Right cardiac atrium (tissue), 5 donors: ENCODE results near the gene MORN1. TPM values are rescaled to one million over a fixed set of nuclear protein-coding genes. Genes with fewer than 3 reads are reported as not detected.

ENCODE experiments used
- ATAC-seq, 2 donors: fragments of 200-7000 bp; cut with Tn5 transposase; one replicate each; pipeline versions ENCODE4 v1.8.0 to v1.9.1; 2020; ENCODE audit warnings: moderate library complexity in 2 of 2, mild to moderate bottlenecking in 1 of 2
- DNase-seq, 3 donors: peaks; one replicate each; pipeline ENCODE4 v3.0.0-alpha.2; 2020
- H3K27ac ChIP-seq: one replicate; pipeline ENCODE4 v1.5.1; 2013; ENCODE audit warnings: mild to moderate bottlenecking, low read length, control low read depth, moderate library complexity
- H3K27me3 ChIP-seq: one replicate; pipeline ENCODE4 v1.6.1; 2013; ENCODE audit not compliant: control insufficient read depth, insufficient read depth
- H3K4me1 ChIP-seq: one replicate; pipeline ENCODE4 v1.6.1; 2013; ENCODE audit warnings: low read length; ENCODE audit not compliant: control insufficient read depth, insufficient read depth
- H3K4me3 ChIP-seq: one replicate; pipeline ENCODE4 v1.5.1; 2013; ENCODE audit warnings: low read length, control low read depth
- H3K9me3 ChIP-seq: one replicate; pipeline ENCODE4 v1.6.1; 2013; ENCODE audit warnings: low read length; ENCODE audit not compliant: control insufficient read depth
- WGBS: extraction: QIAGEN DNeasy Blood & Tissue Kit; methylation state at CpG from one replicate; pipeline ENCODE4 v1.1.7; 2013; 5-methylcytosine and 5-hydroxymethylcytosine counted together
- intact Hi-C, 4 donors: fragments of 100-400 bp; cut with DNase I; formaldehyde crosslinking; loops; one replicate each; pipeline versions ENCODE4 v1.11.0 to v1.14.0; 2022 to 2023
- polyA plus RNA-seq: library from polyadenylated mRNA; stranded (reverse); fragments of 200-250 nt; gene quantifications from one replicate; pipeline ENCODE4 v1.2.3, GENCODE V29; 2013
- total RNA-seq, 4 donors: library from RNA; stranded (reverse); fragmentation: NEBNext Ultra II Directional; extraction: Animal tissue kit (Norgen Biotek cat#: 25700); gene quantifications; one replicate each; pipeline ENCODE4 v1.2.1, GENCODE V29; 2021
- donor health status: healthy with polysubstance abuse.
- donor health status: DM: no; HTN: yes; CAD: no.
- donor health status: DM: no; HTN: no; CAD: no.
- donor health status: DM: no; HTN: yes; CAD: no; lungs with severe emphysema.
- donor health status: DM: yes; HTN: yes; CAD: no.

The MORN1 gene
- total and polyA plus RNA-seq, 5 donors, result 3.2 to 5.1 (median 4.1) TPM

DNA sequence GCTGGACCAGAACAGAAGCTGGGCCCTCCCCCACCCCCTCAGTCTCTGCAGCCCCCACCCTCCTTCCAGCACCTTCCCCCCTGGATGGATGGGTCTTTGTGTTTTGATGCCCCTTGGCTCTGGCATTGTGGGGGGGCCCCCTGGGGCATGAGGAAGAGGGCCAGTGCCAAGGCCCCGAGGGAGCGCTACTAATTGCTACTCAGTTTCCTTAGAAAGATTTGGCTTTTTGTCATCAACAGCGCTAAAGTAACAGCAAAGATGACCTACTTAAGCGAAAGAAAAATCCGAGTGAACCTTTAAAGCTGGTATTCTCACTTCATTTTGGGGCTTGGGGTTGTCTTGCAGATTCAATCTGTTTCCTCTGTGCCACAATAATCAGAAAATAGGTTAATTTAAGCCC, 99.8 kb downstream of the MORN1 start:
- H3K27me3 ChIP-seq, result no peaks in the 10 kb centered on the region
- H3K9me3 ChIP-seq, result no peaks in the 10 kb centered on the region
- no peak for ATAC-seq
- no peak overlapping the region for H3K27ac ChIP-seq
- peaks cover 49% of the 10 kb centered on the region for H3K4me1 ChIP-seq
- intact Hi-C loops, result no loop called here
- 43% methylated on average over 5 of the region's 5 CpGs for WGBS
- no peak overlapping the region for H3K4me3 ChIP-seq
- DNase-seq, result peak in 1 of 3 donors; percentile 58

DNA sequence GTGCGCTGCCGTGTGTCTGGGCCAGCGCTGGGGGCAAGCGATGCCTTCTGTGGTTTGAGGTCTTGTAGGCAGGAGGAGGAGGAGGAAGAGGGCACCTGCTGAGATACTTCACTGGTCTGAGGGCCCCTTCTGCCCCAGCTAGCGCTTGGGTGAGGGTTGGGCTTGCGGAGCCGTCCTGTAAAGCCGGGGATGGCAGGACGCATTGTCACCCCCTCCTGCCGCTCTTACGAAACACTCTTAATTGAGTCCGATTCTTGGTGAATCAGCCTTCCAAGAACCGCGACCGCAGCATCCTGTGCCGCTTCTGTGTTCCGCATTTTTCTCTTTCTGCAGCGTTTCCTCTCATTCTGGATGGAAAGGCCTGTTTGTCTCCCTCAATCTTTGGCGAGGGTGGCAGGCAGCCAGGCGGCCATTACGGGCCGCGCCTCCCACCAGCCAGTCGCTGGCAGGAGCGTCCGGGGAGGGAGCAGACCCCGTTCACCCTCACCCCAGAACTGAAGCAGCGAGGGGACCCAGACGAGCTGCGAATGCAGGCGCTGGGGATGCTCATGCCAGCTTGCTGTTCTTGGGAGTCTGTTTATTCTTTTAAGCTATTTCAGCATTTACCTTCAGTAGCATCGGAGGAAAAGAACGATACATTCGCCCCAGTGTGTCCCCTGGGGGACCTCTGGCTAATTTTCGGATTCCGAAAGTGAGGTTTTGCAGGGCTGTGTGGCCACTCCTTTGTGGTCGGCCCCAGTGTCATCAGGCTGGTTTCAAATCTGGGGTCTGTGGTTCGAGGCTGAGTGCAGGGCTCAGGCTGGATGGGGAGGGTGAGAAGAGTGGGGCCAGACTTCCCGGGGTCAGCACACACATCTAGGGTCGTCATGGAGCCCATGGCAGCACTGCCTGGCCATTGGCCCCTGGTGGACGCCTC, 100.5 kb downstream of the MORN1 start:
- no peaks in the 10 kb centered on the region for H3K9me3 ChIP-seq
- 24% methylated on average over 41 of the region's 41 CpGs for WGBS
- intact Hi-C loops, result no loop called here

GRCh38 chr1:2290171-2290578, 101.2 kb downstream of the MORN1 start:
- ATAC-seq, result peak; percentile 1 to 17
- H3K27ac ChIP-seq, result peak overlapping the region; percentile 53
- DNase-seq, result peak in 2 of 3 donors; percentile 52 to 60
- no peaks in the 10 kb centered on the region for H3K9me3 ChIP-seq
- H3K4me3 ChIP-seq, result no peak overlapping the region
- WGBS, result 27% methylated on average over 7 of the region's 7 CpGs
- intact Hi-C loops, result no loop called here
- peaks cover 51% of the 10 kb centered on the region for H3K4me1 ChIP-seq
- no peaks in the 10 kb centered on the region for H3K27me3 ChIP-seq

More for the DNA sequence above, 100.5 kb downstream of the MORN1 start:
- peak; percentile 87 to 92 (median 92) for DNase-seq
- H3K4me3 ChIP-seq, result no peak overlapping the region
- peaks cover 51% of the 10 kb centered on the region for H3K4me1 ChIP-seq
- H3K27me3 ChIP-seq, result no peaks in the 10 kb centered on the region
- peak; percentile 73 to 79 for ATAC-seq
- peak overlapping the region; percentile 53 for H3K27ac ChIP-seq

- intact Hi-C loops, result no loop called here
- H3K4me3 ChIP-seq, result no peak overlapping the region
- 45% methylated on average over 9 of the region's 9 CpGs for WGBS
These were observed 101.7 kb downstream of the MORN1 start for GRCh38 chr1:2289607-2290006.

DNA sequence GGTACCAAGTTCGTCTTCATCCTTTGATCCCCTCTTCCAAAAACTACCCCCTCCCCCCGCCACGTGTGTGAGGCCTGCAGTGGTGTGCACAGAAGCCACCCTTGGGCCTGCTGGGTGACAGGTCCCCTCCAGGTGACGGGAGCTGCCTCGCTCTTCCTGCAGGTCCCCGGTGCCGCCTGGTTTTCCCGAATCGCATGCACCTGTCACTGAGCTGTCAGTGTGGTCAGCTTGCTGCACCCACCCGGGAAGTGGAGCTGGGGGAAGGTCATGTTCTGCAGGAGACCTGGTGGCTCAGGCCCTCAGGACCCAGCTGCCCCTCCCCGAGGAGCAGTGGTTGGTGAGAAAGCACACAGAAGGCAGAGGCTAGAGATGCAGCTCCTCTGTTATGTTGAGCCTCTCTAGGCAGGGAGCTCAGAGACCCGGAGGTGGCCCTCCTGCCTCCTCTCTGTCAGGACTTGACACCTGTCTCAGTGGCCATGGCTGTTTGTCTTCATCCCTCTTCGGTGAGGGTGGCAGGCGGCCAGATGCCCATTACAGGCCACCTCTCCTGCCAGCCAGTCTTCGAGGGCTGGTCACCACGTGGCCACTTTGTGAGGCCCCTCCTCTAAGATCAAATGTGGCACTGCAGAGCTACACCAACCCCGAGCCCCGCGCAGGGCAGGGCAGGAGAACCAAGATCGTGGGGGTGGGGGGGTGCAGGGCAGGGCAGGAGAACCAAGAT, 102.4 kb downstream of the MORN1 start:
- ATAC-seq (no peak), DNase-seq (peak in 2 of 3 donors; percentile 59 to 70)
- WGBS, result 76% methylated on average over 20 of the region's 20 CpGs
- Histone ChIP-seq H3K4me1 (peaks cover 50% of the 10 kb centered on the region), H3K4me3 (no peak overlapping the region), H3K27ac (no peak overlapping the region), H3K27me3 (no peaks in the 10 kb centered on the region), H3K9me3 (no peaks in the 10 kb centered on the region)
- intact Hi-C loops, result no loop called here

More at GRCh38 chr1:2289607-2290006, 101.7 kb downstream of the MORN1 start:
- H3K9me3 ChIP-seq, result no peaks in the 10 kb centered on the region
- peak in 2 of 3 donors; percentile 49 to 56 for DNase-seq
- no peak for ATAC-seq
- H3K27ac ChIP-seq, result no peak overlapping the region
- peaks cover 49% of the 10 kb centered on the region for H3K4me1 ChIP-seq
- no peaks in the 10 kb centered on the region for H3K27me3 ChIP-seq

DNA sequence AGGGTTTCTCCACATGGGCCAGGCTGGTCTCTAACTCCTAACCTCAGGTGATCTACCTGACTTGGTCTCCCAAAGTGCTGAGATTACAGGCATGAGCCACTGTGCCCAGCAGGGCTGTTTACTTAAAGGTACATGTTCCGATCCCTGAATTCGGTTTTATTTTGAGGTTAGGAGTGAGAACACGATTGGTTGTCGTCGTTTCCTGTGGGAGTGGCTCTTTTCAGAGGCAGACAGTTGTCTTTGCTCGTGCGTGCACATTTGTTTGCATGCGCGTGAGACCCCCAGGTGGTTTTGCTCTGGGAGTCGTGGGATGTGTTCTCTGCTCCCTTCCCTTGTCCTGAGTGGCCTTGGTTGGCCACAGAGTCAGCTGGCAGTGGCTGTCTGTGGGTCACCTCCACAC, 103.0 kb downstream of the MORN1 start:
- peaks cover 47% of the 10 kb centered on the region for H3K4me1 ChIP-seq
- DNase-seq, result peak in 1 of 3 donors; percentile 11
- H3K27ac ChIP-seq, result no peak overlapping the region

GRCh38 chr1:2287649-2288048, 103.7 kb downstream of the MORN1 start:
- Histone ChIP-seq H3K4me3 (no peak overlapping the region), H3K27ac (no peak overlapping the region), H3K4me1 (peaks cover 47% of the 10 kb centered on the region), H3K9me3 (no peaks in the 10 kb centered on the region), H3K27me3 (no peaks in the 10 kb centered on the region)
- intact Hi-C loops, result no loop called here
- ATAC-seq, result no peak
- DNase-seq, result peak in 2 of 3 donors; percentile 56
- 88% methylated on average over 14 of the region's 14 CpGs for WGBS

More for the DNA sequence above, 103.0 kb downstream of the MORN1 start:
- Histone ChIP-seq H3K4me3 (no peak overlapping the region), H3K27me3 (no peaks in the 10 kb centered on the region), H3K9me3 (no peaks in the 10 kb centered on the region)
- 82% methylated on average over 10 of the region's 10 CpGs for WGBS
- intact Hi-C loops, result no loop called here
- no peak for ATAC-seq

GRCh38 chr1:2286923-2287322, 104.4 kb downstream of the MORN1 start:
- Histone ChIP-seq H3K4me1 (peaks cover 43% of the 10 kb centered on the region), H3K9me3 (no peaks in the 10 kb centered on the region), H3K27me3 (no peaks in the 10 kb centered on the region), H3K4me3 (no peak overlapping the region), H3K27ac (no peak overlapping the region)
- DNase-seq (peak in 2 of 3 donors; percentile 50 to 74), ATAC-seq (no peak)
- 74% methylated on average over 15 of the region's 15 CpGs for WGBS
- intact Hi-C loops, result no loop called here

DNA sequence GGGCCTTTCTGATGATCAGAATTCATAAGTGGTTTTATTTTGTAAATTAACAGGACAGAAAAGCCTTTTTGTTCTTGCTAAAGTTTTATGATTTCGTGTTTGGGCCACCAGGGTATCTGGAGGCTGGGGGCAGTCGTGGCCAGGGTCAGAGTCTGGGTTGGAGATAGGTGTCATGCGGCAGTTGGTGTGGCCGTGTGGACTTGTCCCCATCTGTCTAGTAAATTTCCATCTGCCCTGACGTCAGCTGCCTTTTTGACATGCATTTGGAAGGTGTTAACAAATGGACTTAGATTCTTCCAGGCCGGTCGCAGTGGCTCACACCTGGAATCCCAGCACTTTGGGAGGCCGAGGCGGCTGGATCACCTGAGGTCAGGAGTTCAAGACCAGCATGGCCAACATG, 106.4 kb downstream of the MORN1 start:
- DNase-seq, result peak in 2 of 3 donors; percentile 17 to 37
- ATAC-seq, result no peak
- WGBS, result 78% methylated on average over 9 of the region's 9 CpGs
- Histone ChIP-seq H3K4me1 (peaks cover 31% of the 10 kb centered on the region), H3K9me3 (no peaks in the 10 kb centered on the region), H3K27me3 (no peaks in the 10 kb centered on the region), H3K27ac (no peak overlapping the region), H3K4me3 (no peak overlapping the region)
- intact Hi-C loops, result no loop called here

DNA sequence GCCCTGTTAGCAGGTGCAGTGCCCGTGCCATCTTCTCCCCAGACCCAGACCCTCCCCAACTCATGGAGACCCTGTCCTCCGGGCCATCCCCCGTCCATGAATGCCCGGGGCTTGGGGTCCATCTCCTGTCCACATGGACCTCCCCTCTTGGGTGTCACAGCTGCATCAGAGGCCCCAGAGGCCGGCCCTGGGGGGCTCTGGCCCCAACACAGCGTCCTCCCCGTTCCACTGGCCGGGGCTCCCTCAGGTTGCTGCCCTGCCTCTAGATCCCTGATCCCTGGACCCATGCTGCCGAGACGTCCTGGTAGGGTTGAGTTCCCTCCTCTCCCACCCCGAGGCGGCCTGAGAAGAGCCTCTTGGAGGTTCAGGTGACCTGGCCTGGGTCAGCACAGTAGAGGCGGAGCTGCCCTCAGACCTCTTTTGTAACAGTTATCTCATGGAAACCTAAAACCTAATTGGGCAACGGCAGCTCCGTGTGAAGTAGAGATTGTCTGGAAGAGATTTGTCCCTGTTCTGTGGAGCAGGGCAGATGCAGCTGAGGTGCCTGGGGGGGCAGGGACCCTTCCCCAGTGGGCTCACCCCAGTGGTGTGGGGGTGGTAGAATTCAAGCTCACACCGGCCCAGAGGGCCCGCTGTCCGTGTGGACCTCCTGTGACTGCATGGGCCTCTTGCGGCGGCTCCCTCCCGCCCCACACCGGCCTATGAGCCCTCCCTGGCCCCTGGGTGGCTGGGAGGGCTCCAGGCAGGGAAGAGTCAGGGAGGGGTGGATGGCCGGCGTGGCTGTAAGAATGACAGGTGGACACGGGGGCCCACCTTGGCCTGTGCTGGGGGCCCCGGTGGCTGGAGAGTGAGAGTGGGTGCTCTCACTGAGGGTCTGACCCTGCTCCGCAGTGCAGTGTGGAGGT, 107.1 kb downstream of the MORN1 start:
- Histone ChIP-seq H3K4me1 (peaks cover 32% of the 10 kb centered on the region), H3K27ac (no peak overlapping the region), H3K4me3 (no peak overlapping the region), H3K27me3 (no peaks in the 10 kb centered on the region), H3K9me3 (no peaks in the 10 kb centered on the region)
- DNase-seq, result peak; percentile 11 to 55 (median 39)
- WGBS, result 73% methylated on average over 27 of the region's 27 CpGs
- ATAC-seq, result peak; percentile 7 to 15
- intact Hi-C loops, result no loop called here
